Right lobe of liver (tissue), 6 donors: ENCODE measurements around the gene NTHL1. TPM values are rescaled to one million over a fixed set of nuclear protein-coding genes. Genes with fewer than 3 reads are reported as not detected.

Source experiments
- ATAC-seq, 4 donors: fragments of 200-7000 bp; cut with Tn5 transposase; one replicate each; pipeline ENCODE4 v1.9.1; 2020; ENCODE audit warnings: mild to moderate bottlenecking in 4 of 4, moderate library complexity in 4 of 4
- DNase-seq, 3 donors: peaks; one replicate each; pipeline ENCODE4 v3.0.0-alpha.2; 2020
- H3K27ac ChIP-seq, 3 donors: fragments of 200-600 bp; one replicate each; pipeline ENCODE4 v1.8.0; 2022
- H3K27me3 ChIP-seq, 2 donors: fragments of 200-600 bp; one replicate each; pipeline ENCODE4 v1.8.0; 2022
- H3K36me3 ChIP-seq, 4 donors: fragments of 200-600 bp; sonication (generic) in 1 of 4; one replicate each; pipeline versions ENCODE4 v1.5.1 to v1.8.0; 2017 to 2022; ENCODE audit warnings: control low read depth in 1 of 4
- H3K4me1 ChIP-seq, 4 donors: fragments of 200-600 bp; sonication (generic) in 1 of 4; one replicate each; pipeline versions ENCODE4 v1.5.1 to v1.8.0; 2017 to 2022; ENCODE audit warnings: control low read depth in 1 of 4
- H3K4me3 ChIP-seq, 3 donors: fragments of 200-600 bp; one replicate each; pipeline ENCODE4 v1.8.0; 2022
- H3K9me3 ChIP-seq, 4 donors: fragments of 200-600 bp; sonication (generic) in 1 of 4; one replicate each; pipeline versions ENCODE4 v1.5.1 to v1.8.0; 2017 to 2022; ENCODE audit warnings: control low read depth in 1 of 4
- POLR2A ChIP-seq: fragments of 450-650 bp; IDR thresholded peaks from one replicate; pipeline ENCODE4 v1.6.1; 2017; ENCODE audit warnings: antibody characterized with exemption, mild to moderate bottlenecking
- WGBS: methylation state at CpG from one replicate; pipeline ENCODE4 v1.1.6; 2018; ENCODE audit warnings: low coverage, low lambda C conversion rate; ENCODE audit not compliant: insufficient coverage; ENCODE audit errors: missing lambda C conversion rate; 5-methylcytosine and 5-hydroxymethylcytosine counted together
- intact Hi-C, 2 donors: fragments of 100-400 bp; cut with DNase I; formaldehyde crosslinking; loops; one replicate each; pipeline versions ENCODE4 v1.11.2 to v1.14.1; 2022
- total RNA-seq, 6 experiments: library from RNA; depleted of rRNA in 2 of 6; stranded (reverse); fragments of >200 nt in 2 of 6; fragmentation: NEBNext Ultra II Directional in 3 of 6; extraction: Animal tissue kit (Norgen Biotek cat#: 25700) in 3 of 6; gene quantifications; one replicate each; pipeline versions ENCODE4 v1.1.0 to v1.2.4, GENCODE V29; 2016 to 2023
- TF ChIP-seq, protein P1 (sequence below), 4 donors: fragments of 200-600 bp in 3 of 4; fragments of 450-650 bp in 1 of 4; IDR thresholded peaks; one replicate each; pipeline versions ENCODE4 v1.5.1 to v1.8.0; 2016 to 2022; ENCODE audit warnings: antibody characterized with exemption in 4 of 4, mild to moderate bottlenecking in 2 of 4
- donor health status: DM: no; HTN: yes; CAD: no.
- donor health status: DM: no; HTN: no; CAD: no.
- donor health status: DM: no; HTN: no; CAD: no.
- donor health status: DM: no; HTN: yes; CAD: no.
- donor health status: DM: no; HTN: yes; CAD: no.

Gene NTHL1
- total RNA-seq, 6 experiments from 2014 or later: 12.0 to 127 (median 42.6) TPM

DNA sequence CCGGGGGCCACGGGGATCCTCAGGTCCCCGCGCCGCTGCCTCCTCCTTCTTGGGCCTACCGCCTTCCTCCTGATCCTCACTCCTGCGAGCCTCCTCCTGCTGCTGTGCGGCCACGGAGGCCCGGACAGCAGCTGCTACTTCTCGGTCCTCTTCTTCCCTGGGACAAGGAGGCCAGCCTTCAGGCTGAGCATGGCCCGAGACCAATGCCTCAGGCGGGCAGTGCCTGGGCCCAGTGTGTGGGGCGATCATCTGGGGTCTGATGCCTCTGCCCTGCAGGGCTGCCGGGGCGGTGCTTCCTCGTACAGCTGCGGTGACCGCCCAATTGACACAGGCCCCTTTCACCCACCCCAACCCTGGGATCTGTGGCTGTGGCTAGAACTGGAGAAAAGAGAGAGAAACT is 46.6 kb downstream of the NTHL1 start:
- no peak for DNase-seq
- peaks cover 8 to 58% (median 24%) of the 10 kb centered on the region in 4 donors for H3K36me3 ChIP-seq
- WGBS: no CpG with 5 or more reads among the region's 19 CpGs

DNA sequence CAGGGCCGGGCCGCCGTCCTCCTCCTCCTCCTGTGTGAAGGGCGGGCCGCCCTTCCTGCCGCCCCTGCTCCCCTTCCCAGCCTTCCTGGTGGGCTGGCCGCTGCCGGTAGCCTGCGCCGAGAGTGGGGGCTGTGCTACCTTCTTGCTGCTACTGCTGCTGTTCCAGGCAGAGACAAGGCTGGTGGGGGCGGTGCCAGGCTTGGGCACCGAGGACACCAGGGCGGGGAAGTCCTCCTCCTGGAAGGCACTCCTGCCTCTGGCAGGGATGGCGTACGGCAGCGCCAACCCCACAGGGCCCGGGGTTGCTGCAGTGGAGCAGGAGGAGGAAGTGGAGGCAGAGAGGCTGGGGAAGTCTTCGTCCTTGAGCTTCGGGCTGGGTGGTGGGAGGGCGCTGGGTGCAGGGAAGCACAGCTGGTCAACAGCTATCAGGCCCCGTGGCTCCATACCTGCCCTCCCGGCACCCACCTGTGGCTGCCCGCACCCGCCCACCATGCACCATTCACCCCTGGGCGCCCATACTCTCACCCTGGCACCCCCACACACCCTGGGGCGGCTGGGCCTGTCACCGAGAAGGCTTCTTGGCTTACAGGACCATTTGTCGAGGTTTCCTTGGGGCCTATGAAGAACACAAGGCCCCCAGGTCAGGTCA is 47.6 kb downstream of the NTHL1 start:
- Histone ChIP-seq H3K27ac (no peak overlapping the region), H3K27me3 (no peaks in the 10 kb centered on the region), H3K36me3 (peaks cover 8 to 58% (median 24%) of the 10 kb centered on the region in 4 donors), H3K4me3 (no peak overlapping the region), H3K9me3 (no peaks in the 10 kb centered on the region), H3K4me1 (peaks cover 0 to 12% (median 5%) of the 10 kb centered on the region in 4 donors)
- 97% methylated on average over 6 of the region's 28 CpGs for WGBS
- no peak for TF ChIP-seq POLR2A
- TF ChIP-seq, protein P1, sequence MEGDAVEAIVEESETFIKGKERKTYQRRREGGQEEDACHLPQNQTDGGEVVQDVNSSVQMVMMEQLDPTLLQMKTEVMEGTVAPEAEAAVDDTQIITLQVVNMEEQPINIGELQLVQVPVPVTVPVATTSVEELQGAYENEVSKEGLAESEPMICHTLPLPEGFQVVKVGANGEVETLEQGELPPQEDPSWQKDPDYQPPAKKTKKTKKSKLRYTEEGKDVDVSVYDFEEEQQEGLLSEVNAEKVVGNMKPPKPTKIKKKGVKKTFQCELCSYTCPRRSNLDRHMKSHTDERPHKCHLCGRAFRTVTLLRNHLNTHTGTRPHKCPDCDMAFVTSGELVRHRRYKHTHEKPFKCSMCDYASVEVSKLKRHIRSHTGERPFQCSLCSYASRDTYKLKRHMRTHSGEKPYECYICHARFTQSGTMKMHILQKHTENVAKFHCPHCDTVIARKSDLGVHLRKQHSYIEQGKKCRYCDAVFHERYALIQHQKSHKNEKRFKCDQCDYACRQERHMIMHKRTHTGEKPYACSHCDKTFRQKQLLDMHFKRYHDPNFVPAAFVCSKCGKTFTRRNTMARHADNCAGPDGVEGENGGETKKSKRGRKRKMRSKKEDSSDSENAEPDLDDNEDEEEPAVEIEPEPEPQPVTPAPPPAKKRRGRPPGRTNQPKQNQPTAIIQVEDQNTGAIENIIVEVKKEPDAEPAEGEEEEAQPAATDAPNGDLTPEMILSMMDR (IDR thresholded peaks at IDR 0.05): no peak
- intact Hi-C loops: no loop called here
- DNase-seq (peak in 1 of 3 donors; percentile 49), ATAC-seq (no peak)

More for the DNA sequence above, 46.6 kb downstream of the NTHL1 start:
- H3K27ac ChIP-seq: no peak overlapping the region
- H3K9me3 ChIP-seq: no peaks in the 10 kb centered on the region
- no peak for TF ChIP-seq POLR2A
- TF ChIP-seq, protein P1 (IDR thresholded peaks at IDR 0.05): no peak
- intact Hi-C loops: no loop called here
- no peak for ATAC-seq
- H3K4me3 ChIP-seq: no peak overlapping the region
- peaks cover 0 to 12% (median 5%) of the 10 kb centered on the region in 4 donors for H3K4me1 ChIP-seq
- no peaks in the 10 kb centered on the region for H3K27me3 ChIP-seq

DNA sequence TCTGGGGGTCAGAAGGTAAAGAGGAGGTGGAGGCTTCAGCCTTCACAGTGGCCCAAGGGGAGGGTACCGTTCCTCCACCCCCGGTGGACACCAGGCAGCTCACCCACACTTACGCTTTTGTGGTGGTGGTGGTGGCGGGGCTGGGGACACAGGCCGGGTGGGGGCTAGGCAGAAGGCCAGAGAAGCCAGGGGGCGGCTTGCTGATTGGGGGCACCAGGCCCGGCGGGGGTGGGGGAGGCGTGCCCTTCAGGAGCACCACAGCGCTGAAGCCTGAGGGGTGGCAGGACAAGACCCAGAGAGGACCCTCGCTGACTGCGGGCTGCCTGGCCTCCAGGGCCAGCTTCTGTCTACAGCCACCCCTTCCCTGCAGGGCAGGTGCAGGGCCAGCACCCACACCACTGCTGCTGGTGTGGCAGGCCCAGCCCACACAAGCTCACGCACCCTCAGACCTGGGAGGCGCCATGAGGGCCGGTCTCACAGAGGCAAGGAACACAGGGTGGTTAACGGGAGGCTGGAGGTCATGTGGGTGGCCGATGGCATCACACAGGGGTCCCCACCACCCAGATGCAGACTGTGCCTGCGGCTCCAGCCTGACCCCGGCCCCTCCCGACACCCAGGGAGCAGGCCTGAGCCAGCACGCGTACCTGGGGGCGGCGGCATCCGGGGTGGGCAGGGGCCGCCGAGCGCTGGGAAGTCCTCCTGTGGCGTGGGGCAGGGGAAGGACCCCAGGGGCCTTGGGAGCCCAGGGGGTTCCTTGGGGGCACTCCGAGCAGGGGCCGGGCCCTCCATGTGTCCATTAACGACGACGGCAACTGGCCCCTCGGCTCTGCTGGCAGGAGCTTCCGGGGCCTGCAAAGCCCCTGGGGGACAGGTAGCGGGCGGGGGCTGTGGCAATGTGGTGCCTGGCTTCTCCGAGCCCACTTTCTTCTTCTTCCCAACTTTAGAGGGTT is 48.5 kb downstream of the NTHL1 start:
- Histone ChIP-seq H3K27ac (no peak overlapping the region), H3K36me3 (peaks cover 8 to 58% (median 24%) of the 10 kb centered on the region in 4 donors), H3K4me3 (no peak overlapping the region), H3K9me3 (no peaks in the 10 kb centered on the region), H3K4me1 (peaks cover 0 to 8% (median 1%) of the 10 kb centered on the region in 4 donors), H3K27me3 (no peaks in the 10 kb centered on the region)
- DNase-seq (peak in 1 of 3 donors; percentile 49), ATAC-seq (no peak)
- WGBS: 80% methylated on average over 1 of the region's 39 CpGs
- TF ChIP-seq POLR2A: no peak
- TF ChIP-seq, protein P1 (IDR thresholded peaks at IDR 0.05): no peak
- intact Hi-C loops: no loop called here

DNA sequence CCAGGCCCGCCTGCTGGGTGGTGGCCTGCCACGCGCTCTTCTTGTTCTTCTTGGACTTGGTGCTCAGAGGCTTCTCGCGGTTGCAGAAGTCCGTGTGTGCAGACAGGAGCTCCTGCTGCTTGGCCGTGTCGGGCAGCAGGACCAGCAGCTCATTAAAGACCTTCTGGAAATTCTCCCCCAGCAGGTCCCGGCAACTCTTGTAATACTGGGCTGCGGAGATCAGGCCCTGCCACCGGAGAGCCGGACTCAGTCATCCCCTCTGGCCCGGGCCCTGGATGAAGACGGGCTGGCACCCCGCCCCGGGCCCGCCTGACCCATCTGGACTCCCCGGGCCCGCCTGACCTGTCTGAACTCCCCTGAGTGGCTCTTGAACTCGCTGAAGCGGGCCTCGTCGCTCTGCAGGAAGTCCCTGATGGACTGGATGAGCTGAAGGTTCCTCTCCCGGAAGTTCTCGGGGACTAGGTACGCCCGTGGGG is 49.2 kb downstream of the NTHL1 start:
- H3K36me3 ChIP-seq: peaks cover 8 to 56% (median 24%) of the 10 kb centered on the region in 4 donors
- H3K27me3 ChIP-seq: no peaks in the 10 kb centered on the region
- intact Hi-C loops: no loop called here
- H3K9me3 ChIP-seq: no peaks in the 10 kb centered on the region
- H3K4me1 ChIP-seq: peaks cover 0 to 8% (median 0%) of the 10 kb centered on the region in 4 donors
- WGBS: no CpG with 5 or more reads among the region's 27 CpGs
- H3K27ac ChIP-seq: no peak overlapping the region
- DNase-seq (no peak), ATAC-seq (no peak)
- no peak overlapping the region for H3K4me3 ChIP-seq
- no peak for TF ChIP-seq POLR2A
- TF ChIP-seq, protein P1 (IDR thresholded peaks at IDR 0.05): no peak
